Measurements from ENCODE around the gene SLC38A2.

DNA sequence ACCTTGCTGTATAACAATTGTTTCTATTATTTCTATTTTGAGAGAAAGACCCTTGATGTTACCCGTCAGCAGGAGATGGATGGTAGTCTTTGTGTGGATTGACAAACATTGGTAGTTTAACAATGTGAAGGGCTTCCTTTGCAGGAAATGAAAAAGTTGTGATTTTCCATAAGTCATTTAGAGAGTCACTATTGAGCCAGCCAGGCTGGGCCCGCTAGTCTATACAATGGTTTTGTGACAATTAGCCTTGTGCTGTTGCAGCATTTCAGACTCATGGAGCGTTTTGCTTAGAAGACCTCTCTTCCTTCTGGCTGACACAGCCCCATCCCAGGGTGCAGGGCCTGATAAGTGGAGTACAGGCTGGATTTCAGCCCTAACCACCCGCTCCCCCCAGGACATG lies 18.3 kb upstream of the SLC38A2 start:
- TF ChIP-seq, protein P1, sequence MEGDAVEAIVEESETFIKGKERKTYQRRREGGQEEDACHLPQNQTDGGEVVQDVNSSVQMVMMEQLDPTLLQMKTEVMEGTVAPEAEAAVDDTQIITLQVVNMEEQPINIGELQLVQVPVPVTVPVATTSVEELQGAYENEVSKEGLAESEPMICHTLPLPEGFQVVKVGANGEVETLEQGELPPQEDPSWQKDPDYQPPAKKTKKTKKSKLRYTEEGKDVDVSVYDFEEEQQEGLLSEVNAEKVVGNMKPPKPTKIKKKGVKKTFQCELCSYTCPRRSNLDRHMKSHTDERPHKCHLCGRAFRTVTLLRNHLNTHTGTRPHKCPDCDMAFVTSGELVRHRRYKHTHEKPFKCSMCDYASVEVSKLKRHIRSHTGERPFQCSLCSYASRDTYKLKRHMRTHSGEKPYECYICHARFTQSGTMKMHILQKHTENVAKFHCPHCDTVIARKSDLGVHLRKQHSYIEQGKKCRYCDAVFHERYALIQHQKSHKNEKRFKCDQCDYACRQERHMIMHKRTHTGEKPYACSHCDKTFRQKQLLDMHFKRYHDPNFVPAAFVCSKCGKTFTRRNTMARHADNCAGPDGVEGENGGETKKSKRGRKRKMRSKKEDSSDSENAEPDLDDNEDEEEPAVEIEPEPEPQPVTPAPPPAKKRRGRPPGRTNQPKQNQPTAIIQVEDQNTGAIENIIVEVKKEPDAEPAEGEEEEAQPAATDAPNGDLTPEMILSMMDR (IDR thresholded peaks at IDR 0.05): no peak
- TF ChIP-seq POLR2AphosphoS5 (IDR thresholded peaks at IDR 0.05; ENCODE audit: low read depth, low read length): no peak
- TF ChIP-seq, protein P2, sequence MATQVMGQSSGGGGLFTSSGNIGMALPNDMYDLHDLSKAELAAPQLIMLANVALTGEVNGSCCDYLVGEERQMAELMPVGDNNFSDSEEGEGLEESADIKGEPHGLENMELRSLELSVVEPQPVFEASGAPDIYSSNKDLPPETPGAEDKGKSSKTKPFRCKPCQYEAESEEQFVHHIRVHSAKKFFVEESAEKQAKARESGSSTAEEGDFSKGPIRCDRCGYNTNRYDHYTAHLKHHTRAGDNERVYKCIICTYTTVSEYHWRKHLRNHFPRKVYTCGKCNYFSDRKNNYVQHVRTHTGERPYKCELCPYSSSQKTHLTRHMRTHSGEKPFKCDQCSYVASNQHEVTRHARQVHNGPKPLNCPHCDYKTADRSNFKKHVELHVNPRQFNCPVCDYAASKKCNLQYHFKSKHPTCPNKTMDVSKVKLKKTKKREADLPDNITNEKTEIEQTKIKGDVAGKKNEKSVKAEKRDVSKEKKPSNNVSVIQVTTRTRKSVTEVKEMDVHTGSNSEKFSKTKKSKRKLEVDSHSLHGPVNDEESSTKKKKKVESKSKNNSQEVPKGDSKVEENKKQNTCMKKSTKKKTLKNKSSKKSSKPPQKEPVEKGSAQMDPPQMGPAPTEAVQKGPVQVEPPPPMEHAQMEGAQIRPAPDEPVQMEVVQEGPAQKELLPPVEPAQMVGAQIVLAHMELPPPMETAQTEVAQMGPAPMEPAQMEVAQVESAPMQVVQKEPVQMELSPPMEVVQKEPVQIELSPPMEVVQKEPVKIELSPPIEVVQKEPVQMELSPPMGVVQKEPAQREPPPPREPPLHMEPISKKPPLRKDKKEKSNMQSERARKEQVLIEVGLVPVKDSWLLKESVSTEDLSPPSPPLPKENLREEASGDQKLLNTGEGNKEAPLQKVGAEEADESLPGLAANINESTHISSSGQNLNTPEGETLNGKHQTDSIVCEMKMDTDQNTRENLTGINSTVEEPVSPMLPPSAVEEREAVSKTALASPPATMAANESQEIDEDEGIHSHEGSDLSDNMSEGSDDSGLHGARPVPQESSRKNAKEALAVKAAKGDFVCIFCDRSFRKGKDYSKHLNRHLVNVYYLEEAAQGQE (IDR thresholded peaks at IDR 0.05; ENCODE audit: insufficient read depth in 1 of 2, low read depth in 2 of 2, low read length in 1 of 2): no peak
- TF ChIP-seq TCF7L2 (IDR thresholded peaks at IDR 0.05; ENCODE audit: low read depth, low read length): no peak
- no peak for TF ChIP-seq SIN3A (IDR thresholded peaks at IDR 0.05; ENCODE audit: borderline replicate concordance, insufficient read depth, low read depth, low read length)
